Heart left ventricle (tissue), 13 donors: ENCODE data around the gene PPP1R7.

ENCODE experiments used
- CTCF ChIP-seq, 12 donors: fragments of 200-600 bp; sonication (generic) in 4 of 12; IDR thresholded peaks; one replicate each; pipeline versions ENCODE4 v1.5.0 to v1.8.0; 2018 to 2022; ENCODE audit warnings: antibody characterized with exemption in 12 of 12, mild to moderate bottlenecking in 5 of 12
- POLR2A ChIP-seq, 2 donors: fragments of 450-650 bp; IDR thresholded peaks; one replicate each; pipeline ENCODE4 v1.6.1; 2017; ENCODE audit warnings: antibody characterized with exemption in 2 of 2, mild to moderate bottlenecking in 2 of 2, moderate library complexity in 2 of 2
- donor health status: ischemic (EF 13 %, LVEDD 7.1; RV severe dilation, severe dysfunction).
- donor health status: DM: no; HTN: yes; CAD: no.
- donor health status: DM: no; HTN: no; CAD: no.
- donor health status: ischemic (EF 25% LVEDD 6.9; RV normal size, moderate dysfunction).
- donor health status: ischemic (EF 25% LVEDD 5.7; RV mildly dilated, moderate dysfunction).
- donor health status: ischemic (EF 35%, LVEDD 5.7; RV mildly dilated, moderate dysfunction).
- donor health status: nonischemic (EF 11% LVEDD 7.7; RV severe dilation, severe dysfunction).
- donor health status: DM: yes; HTN: yes; CAD: no.
- donor health status: PGD.
- donor health status: ischemic (EF 29% LVEDD 5.4; RV normal size, mild dysfunction).
- donor health status: nonischemic (EF 23%, LVEDD 6.1; RV moderate dilation, normal function).

GRCh38 chr2:241150660-241151530 lies 628 bp downstream of the PPP1R7 start:
- TF ChIP-seq CTCF (IDR thresholded peaks at IDR 0.05) (no peak), POLR2A (IDR thresholded peaks at IDR 0.05) (no peak)
